Neural crest cell (in vitro differentiated cells): ENCODE results near the gene WFDC13. TPM values are rescaled to one million over a fixed set of nuclear protein-coding genes. Genes with fewer than 3 reads are reported as not detected.
"Not testable (repeated sequence)": the region's sequence is repeated elsewhere in the genome, so short reads cannot be mapped to it uniquely, and the experiment has no call there.

ENCODE experiments used
- DNase-seq: peaks from one replicate; pipeline ENCODE4 v3.0.0; 2021; ENCODE audit warnings: low read depth, mixed read lengths, low spot score
- H3K27ac Mint-ChIP-seq: one replicate; pipeline ENCODE4 v1.8.0; 2021; ENCODE audit warnings: mild to moderate bottlenecking, mixed read lengths; ENCODE audit not compliant: unreplicated experiment
- H3K27me3 Mint-ChIP-seq: 2 replicates; pipeline ENCODE4 v1.8.0; 2021; ENCODE audit warnings: low read depth, mild to moderate bottlenecking, mixed read lengths
- H3K36me3 Mint-ChIP-seq: 2 replicates; pipeline ENCODE4 v1.8.0; 2021; ENCODE audit warnings: low read depth, mild to moderate bottlenecking, mixed read lengths
- H3K4me1 Mint-ChIP-seq: 2 replicates; pipeline ENCODE4 v1.8.0; 2021; ENCODE audit warnings: mixed read lengths
- H3K4me3 Mint-ChIP-seq: one replicate; pipeline ENCODE4 v1.8.0; 2021; ENCODE audit warnings: mild to moderate bottlenecking, mixed read lengths
- H3K9me3 Mint-ChIP-seq: 2 replicates; pipeline ENCODE4 v1.8.0; 2021; ENCODE audit warnings: mixed read lengths
- total RNA-seq: library from RNA; stranded (reverse); gene quantifications from 2 replicates; pipeline ENCODE4 v1.2.1, GENCODE V29; 2021
- TF ChIP-seq, protein P1 (sequence below): fragments of 200-600 bp; sonication (generic); conservative IDR thresholded peaks from 2 replicates; pipeline ENCODE4 v1.5.0; 2021; ENCODE audit warnings: antibody characterized with exemption, mild to moderate bottlenecking

The WFDC13 gene
- total RNA-seq, 1 donor from 2014 or later: not detected

- peaks cover 8% of the 10 kb centered on the region for H3K9me3 Mint-ChIP-seq
Measured at GRCh38 chr20:45695496-45695895, 6.3 kb upstream of the WFDC13 start.

DNA sequence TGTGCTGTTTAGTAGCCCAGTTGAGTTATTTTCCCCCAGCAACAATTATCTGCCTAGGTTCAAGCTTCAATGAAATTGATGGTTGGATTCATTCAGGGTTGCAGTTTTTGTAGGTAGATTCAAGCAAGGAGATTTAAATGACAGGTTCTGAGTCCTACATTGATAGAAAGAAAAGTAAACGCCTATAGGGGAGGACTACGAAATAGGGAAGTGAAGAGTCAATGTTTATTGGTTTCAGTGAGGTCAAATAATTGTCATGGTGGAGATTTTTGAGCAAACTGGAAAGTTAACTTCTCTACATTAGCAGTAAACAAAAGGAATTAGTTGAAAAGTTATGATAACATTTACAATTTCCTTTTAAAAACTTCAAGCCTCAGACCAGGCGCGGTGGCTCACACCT, 734 bp upstream of the WFDC13 start:
- no peaks in the 10 kb centered on the region for H3K4me1 Mint-ChIP-seq
- H3K4me3 Mint-ChIP-seq: no peak overlapping the region
- no peak for DNase-seq
- H3K36me3 Mint-ChIP-seq: no peaks in the 10 kb centered on the region
- TF ChIP-seq, protein P1, sequence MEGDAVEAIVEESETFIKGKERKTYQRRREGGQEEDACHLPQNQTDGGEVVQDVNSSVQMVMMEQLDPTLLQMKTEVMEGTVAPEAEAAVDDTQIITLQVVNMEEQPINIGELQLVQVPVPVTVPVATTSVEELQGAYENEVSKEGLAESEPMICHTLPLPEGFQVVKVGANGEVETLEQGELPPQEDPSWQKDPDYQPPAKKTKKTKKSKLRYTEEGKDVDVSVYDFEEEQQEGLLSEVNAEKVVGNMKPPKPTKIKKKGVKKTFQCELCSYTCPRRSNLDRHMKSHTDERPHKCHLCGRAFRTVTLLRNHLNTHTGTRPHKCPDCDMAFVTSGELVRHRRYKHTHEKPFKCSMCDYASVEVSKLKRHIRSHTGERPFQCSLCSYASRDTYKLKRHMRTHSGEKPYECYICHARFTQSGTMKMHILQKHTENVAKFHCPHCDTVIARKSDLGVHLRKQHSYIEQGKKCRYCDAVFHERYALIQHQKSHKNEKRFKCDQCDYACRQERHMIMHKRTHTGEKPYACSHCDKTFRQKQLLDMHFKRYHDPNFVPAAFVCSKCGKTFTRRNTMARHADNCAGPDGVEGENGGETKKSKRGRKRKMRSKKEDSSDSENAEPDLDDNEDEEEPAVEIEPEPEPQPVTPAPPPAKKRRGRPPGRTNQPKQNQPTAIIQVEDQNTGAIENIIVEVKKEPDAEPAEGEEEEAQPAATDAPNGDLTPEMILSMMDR: no peak
- H3K27ac Mint-ChIP-seq: no peak overlapping the region
- H3K9me3 Mint-ChIP-seq: peaks cover 6% of the 10 kb centered on the region
- peaks cover 28% of the 10 kb centered on the region for H3K27me3 Mint-ChIP-seq

More at GRCh38 chr20:45695496-45695895, 6.3 kb upstream of the WFDC13 start:
- TF ChIP-seq, protein P1: no peak
- H3K27ac Mint-ChIP-seq: no peak overlapping the region
- DNase-seq: no peak
- H3K4me3 Mint-ChIP-seq: no peak overlapping the region
- H3K4me1 Mint-ChIP-seq: no peaks in the 10 kb centered on the region
- no peaks in the 10 kb centered on the region for H3K36me3 Mint-ChIP-seq
- H3K27me3 Mint-ChIP-seq: peaks cover 17% of the 10 kb centered on the region

DNA sequence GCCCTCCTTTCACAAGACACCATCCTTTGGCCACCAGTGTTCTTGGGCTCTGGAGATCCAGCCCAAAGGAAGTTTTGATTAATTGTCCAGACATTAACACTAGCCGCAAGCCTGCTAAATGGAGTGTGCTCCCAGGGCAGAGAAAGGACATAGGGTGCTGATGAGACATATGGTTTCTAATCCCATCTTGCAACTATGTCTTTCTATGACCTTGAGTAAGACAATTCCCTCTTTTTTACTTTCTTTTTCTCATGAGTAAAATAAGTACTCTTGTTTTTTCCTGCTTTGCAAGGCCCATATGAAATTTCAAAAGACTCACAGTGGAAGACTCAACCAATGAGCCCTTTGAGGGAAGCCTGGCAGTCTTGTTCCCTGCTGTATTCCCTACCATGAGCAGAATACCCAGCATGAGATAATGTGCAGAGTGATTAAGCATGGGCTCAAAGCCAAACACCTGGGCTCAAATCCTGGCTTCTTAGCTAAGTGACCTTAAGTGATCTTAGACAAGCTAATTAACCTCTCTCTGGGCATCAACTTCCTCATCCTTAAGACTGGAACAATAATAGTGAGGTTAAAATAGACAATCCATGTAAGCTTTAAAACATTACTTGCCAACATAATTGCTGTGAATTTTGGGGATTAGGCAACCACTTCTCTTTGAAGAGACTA, 3.3 kb downstream of the WFDC13 start, which contains the start of gene WFDC10B:
WFDC10B (minus strand) TSS at position 51 of the 669 bp plus-strand sequence. CDS start 19,027 bp downstream, outside the sequence.
- H3K4me3 Mint-ChIP-seq: no peak within 1 kb of the TSS
- H3K27ac Mint-ChIP-seq: no peak within 1 kb of the TSS
- no peaks in the 10 kb centered on the region for H3K4me1 Mint-ChIP-seq

GRCh38 chr20:45716141-45716688, 14.4 kb downstream of the WFDC13 start:
- not testable (repeated sequence) for H3K4me3 Mint-ChIP-seq, H3K36me3 Mint-ChIP-seq, DNase-seq, H3K4me1 Mint-ChIP-seq, H3K9me3 Mint-ChIP-seq, H3K27ac Mint-ChIP-seq
- peaks cover 71% of the 10 kb centered on the region for H3K27me3 Mint-ChIP-seq

More for the DNA sequence above, 3.3 kb downstream of the WFDC13 start, which contains the start of gene WFDC10B:
- peaks cover 6% of the 10 kb centered on the region for H3K9me3 Mint-ChIP-seq
- no peaks in the 10 kb centered on the region for H3K36me3 Mint-ChIP-seq
- peaks cover 37% of the 10 kb centered on the region for H3K27me3 Mint-ChIP-seq
- TF ChIP-seq, protein P1: no peak
- no peak for DNase-seq

- Mint-ChIP-seq H3K4me3 (no peak within 1 kb of the TSS), H3K9me3 (peaks cover 4% of the 10 kb centered on the region), H3K27ac (no peak within 1 kb of the TSS), H3K27me3 (peaks cover 73% of the 10 kb centered on the region), H3K4me1 (no peaks in the 10 kb centered on the region), H3K36me3 (no peaks in the 10 kb centered on the region)
- TF ChIP-seq, protein P1: no peak
- no peak for DNase-seq
Measured at GRCh38 chr20:45722047-45722446, 20.2 kb downstream of the WFDC13 start, which contains the start of gene SPINT4. Gene SPINT4 (plus strand): TSS chr20:45722347. CDS start chr20:45722368, 21 bp downstream.

DNA sequence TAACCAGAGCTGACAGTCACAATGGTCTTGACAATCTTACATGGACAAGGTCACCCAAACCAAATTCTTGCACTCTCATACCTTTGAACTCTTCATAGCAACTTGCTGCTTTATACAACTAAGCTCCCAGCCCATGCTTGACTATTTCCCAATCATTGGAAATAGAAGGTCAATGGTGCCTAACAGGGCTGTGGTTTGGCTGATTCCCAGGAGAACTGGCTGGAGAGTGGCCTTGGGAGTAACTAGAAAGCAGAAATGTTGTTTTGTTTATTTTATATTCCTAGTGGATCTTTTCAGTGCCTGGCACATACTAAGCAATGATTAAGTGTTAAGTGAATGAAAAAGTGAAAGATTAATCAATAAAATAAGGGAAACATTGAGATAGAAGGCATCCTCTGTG, 23.3 kb downstream of the WFDC13 start:
- H3K27ac Mint-ChIP-seq: no peak overlapping the region
- DNase-seq: no peak
- H3K36me3 Mint-ChIP-seq: no peaks in the 10 kb centered on the region
- TF ChIP-seq, protein P1: no peak
- peaks cover 60% of the 10 kb centered on the region for H3K27me3 Mint-ChIP-seq
- H3K4me3 Mint-ChIP-seq: no peak overlapping the region
- H3K9me3 Mint-ChIP-seq: peaks cover 3% of the 10 kb centered on the region
- no peaks in the 10 kb centered on the region for H3K4me1 Mint-ChIP-seq
